A673 (cell line): ENCODE data around the gene DEFB114. TPM values are rescaled to one million over a fixed set of nuclear protein-coding genes. Genes with fewer than 3 reads are reported as not detected.

Experiments used
- Bru-seq: library from RNA; stranded (reverse); fragments of 400-500 nt; gene quantifications from one replicate; lab custom pipeline; 2021; lab: Mats Ljungman, UMichigan
- BruChase-seq, 2 experiments: library from RNA; stranded (reverse); fragments of 400-500 nt; gene quantifications; one replicate each; lab custom pipeline; 2021; lab: Mats Ljungman, UMichigan
- BruUV-seq: library from RNA; stranded (reverse); fragments of 400-500 nt; replicated peaks from 2 replicates; lab custom pipeline; 2021; lab: Mats Ljungman, UMichigan
- CTCF ChIA-PET: fragments of 300-600 bp; sonication (Branson Sonifier 250); formaldehyde crosslinking; loops from one replicate; lab custom pipeline; 2022; ENCODE audit warnings: antibody characterized with exemption; lab: Charles Lee
- POLR2A ChIA-PET: fragments of 300-600 bp; sonication (Branson Sonifier 250); formaldehyde crosslinking; loops from one replicate; lab custom pipeline; 2022; ENCODE audit warnings: antibody characterized with exemption; ENCODE audit not compliant: low non-redundant PET; lab: Charles Lee
- DNase-seq: peaks from one replicate; pipeline ENCODE4 v3.0.0-alpha.2; 2015; ENCODE audit warnings: low spot score
- H3K27ac ChIP-seq: fragments of 200-600 bp; sonication (generic); 2 replicates; pipeline ENCODE4 v1.5.1; 2016; ENCODE audit warnings: mixed run types, low read depth, mild to moderate bottlenecking, mixed read lengths, antibody characterized with exemption, low read length; ENCODE audit not compliant: poor library complexity, severe bottlenecking
- H3K27me3 ChIP-seq: fragments of 200-600 bp; sonication (generic); replicated peaks from 2 replicates; pipeline ENCODE4 v1.6.1; 2017; ENCODE audit warnings: mixed run types, low read depth, mild to moderate bottlenecking, mixed read lengths, antibody characterized with exemption, low read length; ENCODE audit not compliant: insufficient read depth, poor library complexity
- H3K36me3 ChIP-seq: fragments of 200-600 bp; sonication (generic); 2 replicates; pipeline ENCODE4 v1.6.1; 2016; ENCODE audit warnings: mixed run types, mild to moderate bottlenecking, mixed read lengths, antibody characterized with exemption, low read length; ENCODE audit not compliant: insufficient read depth, poor library complexity, severe bottlenecking
- H3K4me1 ChIP-seq: fragments of 200-600 bp; sonication (generic); 2 replicates; pipeline ENCODE4 v1.6.1; 2017; ENCODE audit warnings: mixed run types, mild to moderate bottlenecking, mixed read lengths, antibody characterized with exemption, low read length; ENCODE audit not compliant: insufficient read depth, poor library complexity, severe bottlenecking
- H3K4me3 ChIP-seq: fragments of 200-600 bp; sonication (generic); 2 replicates; pipeline ENCODE4 v1.5.1; 2016; ENCODE audit warnings: low read depth, mixed run types, mild to moderate bottlenecking, mixed read lengths, low read length; ENCODE audit not compliant: poor library complexity, severe bottlenecking
- H3K9me3 ChIP-seq: fragments of 200-600 bp; sonication (generic); 2 replicates; pipeline ENCODE4 v1.6.1; 2016; ENCODE audit warnings: mixed run types, low read depth, mild to moderate bottlenecking, mixed read lengths, antibody characterized with exemption, low read length; ENCODE audit not compliant: poor library complexity, severe bottlenecking
- CTCF ChIP-seq: fragments of 300-800, 200-600 bp; sonication (generic); conservative IDR thresholded peaks from 2 replicates; pipeline ENCODE4 v1.5.1; 2017; ENCODE audit warnings: low read depth, mild to moderate bottlenecking, antibody characterized with exemption, low read length, moderate library complexity, mixed read lengths
- EZH2 ChIP-seq: fragments of 200-600 bp; sonication (generic); IDR thresholded peaks from 2 replicates; pipeline ENCODE4 v1.6.1; 2017; ENCODE audit warnings: borderline replicate concordance, low read depth, mild to moderate bottlenecking, mixed read lengths, antibody characterized with exemption, low read length; ENCODE audit not compliant: poor library complexity, severe bottlenecking
- intact Hi-C: fragments of 100-400 bp; cut with micrococcal nuclease; formaldehyde crosslinking; loops from one replicate; pipeline ENCODE4 v1.10.0; 2022; ENCODE audit not compliant: unreplicated experiment
- long read RNA-seq: library from polyadenylated mRNA; stranded (forward); transcript quantifications from one replicate; pipeline ENCODE4 v2.0.0, GENCODE V29; 2022
- total RNA-seq: library from RNA; stranded (reverse); gene quantifications from 2 replicates; pipeline ENCODE4 v1.2.3, GENCODE V29; 2021

DEFB114 gene
- total RNA-seq (not detected in 2 replicates), Bru-seq, nascent RNA (not detected), BruChase-seq, experiment 1, labeled RNA remaining after a 2-hour chase (not detected), BruChase-seq, experiment 2, labeled RNA remaining after a 6-hour chase (not detected)
- long read RNA-seq, result 0 reads

GRCh38 chr6:49964064-49964463 lies at the start of gene DEFB114:
DEFB114 (minus strand) TSS chr6:49964164; CDS start chr6:49964105, 59 bp downstream.
- CTCF ChIA-PET, result no interaction called here
- TF ChIP-seq CTCF, result no peak
- no peak for TF ChIP-seq EZH2
- no peaks in the 10 kb centered on the region for H3K36me3 ChIP-seq
- BruUV-seq, result no TSS peak
- no peaks in the 10 kb centered on the region for H3K27me3 ChIP-seq
- intact Hi-C loops, result no loop called here
- H3K4me1 ChIP-seq, result no peaks in the 10 kb centered on the region
- no peaks in the 10 kb centered on the region for H3K9me3 ChIP-seq
- DNase-seq, result no peak
- POLR2A ChIA-PET, result no interaction called here
- H3K27ac ChIP-seq, result no peak within 1 kb of the TSS
- no peak within 1 kb of the TSS for H3K4me3 ChIP-seq

- ChIA-PET POLR2A (no interaction called here), CTCF (interaction anchor here (0.8 kb wide), 1 partner anchor 55 kb away, joined by 4 read pairs; no protein-coding TSS in a partner anchor)
- no peaks in the 10 kb centered on the region for H3K27me3 ChIP-seq
- H3K4me1 ChIP-seq, result no peaks in the 10 kb centered on the region
- no peak overlapping the region for H3K27ac ChIP-seq
- DNase-seq, result no peak
- no peaks in the 10 kb centered on the region for H3K9me3 ChIP-seq
- intact Hi-C loops, result no loop called here
- H3K4me3 ChIP-seq, result no peak overlapping the region
- TF ChIP-seq CTCF (no peak), EZH2 (no peak)
- no TSS peak for BruUV-seq
- no peaks in the 10 kb centered on the region for H3K36me3 ChIP-seq
Observed at GRCh38 chr6:50007819-50008218, 43.9 kb upstream of the DEFB114 start.

- no peak for TF ChIP-seq EZH2
Observed at GRCh38 chr6:50003139-50003538, 39.2 kb upstream of the DEFB114 start.

GRCh38 chr6:49995278-49995677 lies 31.3 kb upstream of the DEFB114 start:
- BruUV-seq, result no TSS peak
- H3K27me3 ChIP-seq, result no peaks in the 10 kb centered on the region
- intact Hi-C loops, result no loop called here
- ChIA-PET CTCF (no interaction called here), POLR2A (no interaction called here)
- H3K36me3 ChIP-seq, result no peaks in the 10 kb centered on the region
- H3K9me3 ChIP-seq, result no peaks in the 10 kb centered on the region
- no peak overlapping the region for H3K27ac ChIP-seq
- TF ChIP-seq EZH2, result no peak
- no peak for TF ChIP-seq CTCF
- DNase-seq, result no peak
- no peaks in the 10 kb centered on the region for H3K4me1 ChIP-seq
- no peak overlapping the region for H3K4me3 ChIP-seq

More at GRCh38 chr6:50003139-50003538, 39.2 kb upstream of the DEFB114 start:
- no TSS peak for BruUV-seq
- no peaks in the 10 kb centered on the region for H3K9me3 ChIP-seq
- H3K4me1 ChIP-seq, result no peaks in the 10 kb centered on the region
- H3K27ac ChIP-seq, result no peak overlapping the region
- POLR2A ChIA-PET, result no interaction called here
- DNase-seq, result no peak
- H3K36me3 ChIP-seq, result no peaks in the 10 kb centered on the region
- H3K4me3 ChIP-seq, result no peak overlapping the region
- intact Hi-C loops, result no loop called here
- no peaks in the 10 kb centered on the region for H3K27me3 ChIP-seq
- CTCF ChIA-PET, result no interaction called here
